NCI-H446 (cell line): Measurements from ENCODE around the gene TRMU.

ENCODE experiments used
- DNase-seq, 2 experiments: peaks; one replicate each; lab custom pipeline; 2025; lab: John Stamatoyannopoulos, UW

TRMU gene

GRCh38 chr22:46356496-46357480 lies 21.3 kb downstream of the TRMU start:
- no peak for DNase-seq

GRCh38 chr22:46357711-46358520 lies 22.4 kb downstream of the TRMU start:
- DNase-seq = no peak

GRCh38 chr22:46358766-46359165 lies 23.3 kb downstream of the TRMU start:
- DNase-seq = no peak

- no peak for DNase-seq
Measured at GRCh38 chr22:46359362-46359761, 23.8 kb downstream of the TRMU start.

- no peak for DNase-seq
Measured at GRCh38 chr22:46360097-46360496, 24.6 kb downstream of the TRMU start.

GRCh38 chr22:46360891-46361290 lies 25.4 kb downstream of the TRMU start:
- no peak for DNase-seq

- DNase-seq = no peak
Measured at GRCh38 chr22:46361826-46362202, 26.3 kb downstream of the TRMU start.

GRCh38 chr22:46362203-46362933 lies 26.9 kb downstream of the TRMU start:
- no peak for DNase-seq

GRCh38 chr22:46362934-46363515 lies 27.5 kb downstream of the TRMU start:
- DNase-seq = no peak

- DNase-seq = no peak
Measured at GRCh38 chr22:46363611-46364321, 28.3 kb downstream of the TRMU start.

- DNase-seq = no peak
Measured at GRCh38 chr22:46364341-46365165, 29.0 kb downstream of the TRMU start.

GRCh38 chr22:46365166-46365624 lies 29.7 kb downstream of the TRMU start:
- no peak for DNase-seq

- no peak for DNase-seq
Measured at GRCh38 chr22:46366327-46366731, 30.8 kb downstream of the TRMU start.

- DNase-seq = no peak
Measured at GRCh38 chr22:46366801-46367706, 31.5 kb downstream of the TRMU start.

GRCh38 chr22:46367707-46368191 lies 32.2 kb downstream of the TRMU start:
- peak in 1 of 2 experiments; percentile 24 for DNase-seq

GRCh38 chr22:46368422-46368821 lies 32.9 kb downstream of the TRMU start:
- no peak for DNase-seq

- DNase-seq = no peak
Measured at GRCh38 chr22:46368871-46369715, 33.6 kb downstream of the TRMU start.
